OCI-LY7 (cell line): ENCODE results near the gene PRSS27. TPM values are rescaled to one million over a fixed set of nuclear protein-coding genes. Genes with fewer than 3 reads are reported as not detected.

Source experiments
- BruUV-seq: library from RNA; stranded (reverse); fragments of 400-500 nt; replicated peaks from 2 replicates; lab custom pipeline; 2021; lab: Mats Ljungman, UMichigan
- CTCF ChIA-PET: fragments of 300-600 bp; sonication (Branson Sonifier 250); formaldehyde crosslinking; loops from one replicate; lab custom pipeline; 2022; ENCODE audit warnings: antibody characterized with exemption; ENCODE audit not compliant: unreplicated experiment; lab: Charles Lee
- POLR2A ChIA-PET: fragments of 300-600 bp; sonication (Branson Sonifier 250); formaldehyde crosslinking; loops from one replicate; lab custom pipeline; 2022; ENCODE audit warnings: antibody characterized with exemption; lab: Charles Lee
- DNase-seq: peaks from one replicate; pipeline ENCODE4 v3.0.0-alpha.2; 2015; ENCODE audit warnings: low spot score
- H2AFZ ChIP-seq: fragments of 200-600 bp; sonication (generic), shearing (Covaris generic); 2 replicates; pipeline ENCODE4 v1.6.1; 2014; ENCODE audit warnings: mild to moderate bottlenecking, antibody characterized with exemption, low read length, moderate library complexity
- H3K27ac ChIP-seq: fragments of 200-600 bp; sonication (generic); 2 replicates; pipeline ENCODE4 v1.5.1; 2014; ENCODE audit warnings: mixed run types, low read depth, mild to moderate bottlenecking, moderate library complexity, low read length, inconsistent platforms; ENCODE audit not compliant: poor library complexity, severe bottlenecking
- H3K36me3 ChIP-seq: fragments of 200-600 bp; sonication (generic); 2 replicates; pipeline ENCODE4 v1.6.1; 2014; ENCODE audit warnings: mild to moderate bottlenecking, antibody characterized with exemption, low read length, moderate library complexity, mixed read lengths; ENCODE audit not compliant: insufficient read depth
- H3K4me1 ChIP-seq: fragments of 200-600 bp; sonication (generic); 2 replicates; pipeline ENCODE4 v1.5.1; 2014; ENCODE audit warnings: mild to moderate bottlenecking, low read length; ENCODE audit not compliant: insufficient read depth, poor library complexity, severe bottlenecking
- H3K4me2 ChIP-seq: fragments of 200-600 bp; sonication (generic); 2 replicates; pipeline ENCODE4 v1.6.1; 2014; ENCODE audit warnings: mild to moderate bottlenecking, low read length
- H3K4me3 ChIP-seq: fragments of 200-600 bp; sonication (generic); 2 replicates; pipeline ENCODE4 v1.5.1; 2014; ENCODE audit warnings: mild to moderate bottlenecking, low read depth, low read length; ENCODE audit not compliant: poor library complexity, severe bottlenecking
- H3K79me2 ChIP-seq: fragments of 200-600 bp; sonication (generic); 2 replicates; pipeline ENCODE4 v1.6.1; 2016; ENCODE audit warnings: low read depth, mild to moderate bottlenecking, low read length, moderate library complexity, mixed read lengths; ENCODE audit not compliant: insufficient read depth
- H3K9me2 ChIP-seq: fragments of 200-600 bp; sonication (generic); 2 replicates; pipeline ENCODE4 v1.6.1; 2016; ENCODE audit warnings: mild to moderate bottlenecking, low read length, mixed read lengths; ENCODE audit not compliant: insufficient read depth
- H3K9me3 ChIP-seq: fragments of 200-600 bp; sonication (generic); 2 replicates; pipeline ENCODE4 v1.6.1; 2014; ENCODE audit warnings: mild to moderate bottlenecking, mixed run types, low read length, mixed read lengths
- H4K20me1 ChIP-seq: fragments of 200-600 bp; sonication (generic); 2 replicates; pipeline ENCODE4 v1.6.1; 2014; ENCODE audit warnings: mild to moderate bottlenecking, antibody characterized with exemption, low read length, moderate library complexity, mixed read lengths; ENCODE audit not compliant: insufficient read depth
- CTCF ChIP-seq: fragments of 200-600 bp; sonication (generic); conservative IDR thresholded peaks from 2 replicates; pipeline ENCODE4 v1.5.1; 2014; ENCODE audit warnings: mild to moderate bottlenecking, antibody characterized with exemption, low read length, moderate library complexity, mixed read lengths
- EZH2phosphoT487 ChIP-seq: fragments of 200-600 bp; sonication (generic); IDR thresholded peaks from 2 replicates; pipeline ENCODE4 v1.6.1; 2018; ENCODE audit warnings: low read depth, borderline replicate concordance, mild to moderate bottlenecking, mixed run types, antibody characterized with exemption, low read length, moderate library complexity, mixed read lengths
- intact Hi-C: fragments of 100-400 bp; cut with micrococcal nuclease; formaldehyde crosslinking; loops from one replicate; pipeline ENCODE4 v1.10.0; 2022; ENCODE audit not compliant: unreplicated experiment
- total RNA-seq, 2 experiments: library from RNA; depleted of rRNA in 1 of 2; stranded (reverse); fragments of >200 nt in 1 of 2; shearing (Covaris generic) in 1 of 2; gene quantifications; 2 replicates each; pipeline ENCODE4 v1.2.3, GENCODE V29; 2014 to 2022

The PRSS27 gene
- total RNA-seq, 2 experiments from 2014 or later = 2.7 to 7.7 TPM

GRCh38 chr16:2701713-2702437 lies 18.1 kb downstream of the PRSS27 start:
- CTCF ChIA-PET = no interaction called here
- Histone ChIP-seq H3K4me3 (no peak overlapping the region), H3K4me1 (no peaks in the 10 kb centered on the region), H3K9me2 (no peaks in the 10 kb centered on the region), H3K36me3 (peaks cover 30% of the 10 kb centered on the region), H3K27ac (no peak overlapping the region), H3K4me2 (no peak overlapping the region), H3K9me3 (no peaks in the 10 kb centered on the region), H2AFZ (no peak overlapping the region), H3K79me2 (no peaks in the 10 kb centered on the region), H4K20me1 (no peaks in the 10 kb centered on the region)
- no peak for TF ChIP-seq EZH2phosphoT487
- no peak for TF ChIP-seq CTCF
- BruUV-seq = no TSS peak
- POLR2A ChIA-PET = no interaction called here
- intact Hi-C loops = no loop called here
- no peak for DNase-seq

GRCh38 chr16:2701272-2701671 lies 18.8 kb downstream of the PRSS27 start:
- Histone ChIP-seq H3K4me1 (no peaks in the 10 kb centered on the region), H3K9me2 (no peaks in the 10 kb centered on the region), H3K4me2 (no peak overlapping the region), H3K9me3 (no peaks in the 10 kb centered on the region), H3K79me2 (no peaks in the 10 kb centered on the region), H2AFZ (no peak overlapping the region), H3K4me3 (no peak overlapping the region), H4K20me1 (no peaks in the 10 kb centered on the region), H3K27ac (no peak overlapping the region), H3K36me3 (peaks cover 30% of the 10 kb centered on the region)
- no TSS peak for BruUV-seq
- intact Hi-C loops = no loop called here
- TF ChIP-seq EZH2phosphoT487 (no peak), CTCF (no peak)
- ChIA-PET CTCF (no interaction called here), POLR2A (no interaction called here)
- no peak for DNase-seq

GRCh38 chr16:2700786-2701185 lies 19.2 kb downstream of the PRSS27 start:
- TF ChIP-seq CTCF (no peak), EZH2phosphoT487 (no peak)
- Histone ChIP-seq H3K36me3 (peaks cover 30% of the 10 kb centered on the region), H3K9me3 (no peaks in the 10 kb centered on the region), H3K9me2 (no peaks in the 10 kb centered on the region), H3K79me2 (no peaks in the 10 kb centered on the region), H4K20me1 (no peaks in the 10 kb centered on the region), H3K4me2 (no peak overlapping the region), H3K4me3 (no peak overlapping the region), H2AFZ (no peak overlapping the region), H3K27ac (no peak overlapping the region), H3K4me1 (no peaks in the 10 kb centered on the region)
- no peak for DNase-seq
- ChIA-PET POLR2A (interaction anchor here (0.5 to 0.7 kb wide), 2 partner anchors 20 to 323 kb away, joined by 3 to 4 read pairs; no protein-coding TSS in a partner anchor), CTCF (no interaction called here)
- intact Hi-C loops = no loop called here
- no TSS peak for BruUV-seq
